GM19351 (cell line): ENCODE measurements around the gene RBKS.
A peak's percentile ranks its signal among the peaks of the same experiment; 100 is the strongest.

Experiments
- ATAC-seq: cut with Tn5 transposase; IDR thresholded peaks from one replicate; pipeline ENCODE4 v1.9.1; 2021; ENCODE audit warnings: mild to moderate bottlenecking, moderate library complexity; ENCODE audit not compliant: unreplicated experiment

The RBKS gene

GRCh38 chr2:27890146-27890923 lies at the start of gene RBKS, which contains the start of gene BABAM2:
Gene RBKS (minus strand): TSS chr2:27890387. CDS start chr2:27890345, 42 bp downstream.
Gene BABAM2 (plus strand): TSS chr2:27890729. CDS start chr2:27894557, 3,828 bp downstream.
- ATAC-seq = peak; percentile 67

DNA sequence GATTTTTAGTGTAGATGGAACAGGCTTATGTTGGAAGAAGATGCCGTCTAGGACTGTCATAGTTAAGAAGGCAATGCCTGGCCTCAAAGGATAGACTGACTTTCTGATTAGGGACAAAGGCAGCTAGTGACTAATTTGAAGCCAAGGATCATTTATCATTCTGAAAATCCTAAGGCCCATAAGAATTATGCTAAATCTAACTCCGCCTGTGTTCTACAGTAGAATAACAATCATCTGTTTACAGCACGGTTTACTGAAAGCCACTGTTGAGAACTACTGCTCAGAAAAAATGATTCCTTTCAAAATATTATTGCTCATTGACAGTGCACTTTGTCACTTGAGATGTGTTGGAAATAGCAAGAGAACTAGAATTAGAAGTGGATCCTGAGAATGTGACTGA lies 44.8 kb upstream of the RBKS start:
- ATAC-seq = no peak

GRCh38 chr2:27932396-27932795 lies 42.2 kb upstream of the RBKS start:
- ATAC-seq = no peak

DNA sequence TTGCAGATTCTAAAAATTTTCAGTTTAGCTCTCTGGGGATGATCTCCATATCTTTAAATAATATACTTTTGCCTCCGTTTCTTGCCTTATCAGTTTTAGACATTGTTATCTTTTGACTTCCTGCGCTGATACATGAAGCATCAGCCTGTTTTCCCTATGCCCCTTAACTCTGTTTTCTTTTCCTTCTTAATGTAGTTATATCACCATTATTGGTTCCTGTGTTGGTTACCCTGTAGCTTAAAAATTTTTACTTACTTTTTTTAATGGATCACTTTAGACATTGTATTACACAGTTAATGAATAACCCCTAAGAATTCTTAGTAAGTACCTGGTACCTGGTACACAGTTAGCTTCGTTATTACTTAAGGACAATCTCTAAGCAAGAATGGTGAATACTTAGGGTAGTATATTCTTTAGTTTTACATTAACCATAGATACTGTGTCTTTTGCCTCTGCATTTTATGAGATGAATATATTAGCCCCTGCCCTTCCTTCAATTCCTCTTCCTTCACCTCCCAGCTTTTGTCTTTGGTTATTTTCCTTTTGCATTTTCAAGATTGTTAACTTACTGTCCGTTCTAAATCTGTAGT lies 41.3 kb upstream of the RBKS start:
- ATAC-seq = no peak

- no peak for ATAC-seq
Observed at GRCh38 chr2:27929916-27930486, 39.8 kb upstream of the RBKS start.

DNA sequence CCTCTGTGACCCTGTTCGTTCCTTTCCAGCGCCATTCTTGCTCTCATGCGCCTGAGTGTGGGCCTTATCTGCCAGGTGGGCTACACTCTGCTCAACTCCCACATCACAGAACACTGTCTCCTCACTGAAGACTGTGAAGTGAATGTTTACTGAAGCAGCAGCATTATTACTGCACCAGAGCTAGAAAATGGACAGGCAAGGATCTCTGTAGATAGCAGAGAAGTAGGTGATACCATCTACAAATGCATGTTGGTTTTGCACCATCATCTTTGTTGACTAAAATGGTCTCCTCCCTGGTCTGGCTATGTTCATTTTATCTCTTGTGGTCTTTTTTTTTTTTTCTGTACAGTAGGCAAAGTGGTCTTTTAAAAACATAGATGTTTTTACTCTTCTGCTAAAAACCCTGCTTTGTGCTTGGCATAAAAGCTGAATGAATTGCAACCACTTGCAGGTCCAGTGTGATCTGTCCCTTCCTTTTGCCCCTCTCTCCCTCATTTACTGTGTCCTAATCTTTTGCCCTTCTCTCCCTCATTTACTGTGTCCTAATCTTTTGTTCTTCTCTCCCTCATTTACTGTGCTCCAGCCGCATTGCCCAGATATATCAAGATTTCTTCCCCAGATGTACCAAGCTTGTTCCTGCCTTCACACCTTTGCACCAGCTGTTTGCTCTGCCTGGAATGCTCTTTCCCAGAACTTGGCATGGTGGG lies 35.7 kb upstream of the RBKS start:
- ATAC-seq = no peak

DNA sequence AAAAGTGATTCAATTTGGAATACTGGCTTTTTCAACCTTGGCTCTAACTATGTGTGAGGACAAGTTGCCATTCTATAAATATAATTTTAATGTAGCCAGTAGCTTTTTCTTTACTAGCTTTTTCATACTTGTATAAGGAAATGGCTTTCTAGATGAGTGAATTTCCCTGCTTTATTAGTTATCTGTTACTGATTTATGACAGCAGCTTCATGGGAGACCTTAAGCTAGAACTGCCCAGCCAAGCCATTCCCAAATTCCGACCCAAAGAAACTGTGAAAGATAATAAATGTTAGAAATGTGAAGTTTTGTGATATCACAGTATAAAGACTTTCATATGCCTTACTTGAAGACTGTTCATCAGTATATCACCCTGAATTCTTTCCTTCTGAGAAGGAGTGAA lies 32.7 kb upstream of the RBKS start:
- ATAC-seq = no peak

DNA sequence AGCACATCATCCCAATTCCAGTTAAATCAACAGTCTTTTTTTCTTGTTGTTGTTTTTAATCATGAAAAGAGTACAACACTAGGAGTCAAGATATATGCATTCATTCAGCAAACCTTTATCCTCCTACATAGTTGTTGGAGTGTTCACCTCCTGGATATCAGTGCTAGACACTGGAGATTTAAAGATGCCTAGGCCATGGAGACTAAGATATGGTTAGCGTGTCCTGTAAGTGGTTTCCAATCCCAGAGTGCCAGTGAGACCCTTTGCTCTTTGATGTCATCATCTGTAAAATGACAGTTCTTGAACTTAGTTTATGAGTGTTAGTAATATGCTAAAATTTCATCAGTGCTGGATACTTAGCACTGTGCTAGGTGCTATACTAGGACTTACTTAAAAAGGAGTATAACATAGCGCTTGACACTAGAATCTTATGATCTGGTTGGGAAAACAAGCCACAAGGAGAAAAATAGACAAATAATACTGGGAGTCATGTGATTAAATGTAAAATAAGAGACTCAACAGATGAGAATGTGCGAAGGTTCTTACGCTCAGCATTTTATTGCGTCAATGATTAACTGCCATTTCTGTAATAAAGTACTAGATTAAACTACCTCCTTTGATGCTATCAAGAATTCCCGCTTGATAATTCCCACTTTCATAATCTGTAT lies 31.8 kb upstream of the RBKS start:
- no peak for ATAC-seq

- no peak for ATAC-seq
Observed at GRCh38 chr2:27921424-27921823, 31.2 kb upstream of the RBKS start.

GRCh38 chr2:27920148-27920885 lies 30.1 kb upstream of the RBKS start:
- no peak for ATAC-seq

DNA sequence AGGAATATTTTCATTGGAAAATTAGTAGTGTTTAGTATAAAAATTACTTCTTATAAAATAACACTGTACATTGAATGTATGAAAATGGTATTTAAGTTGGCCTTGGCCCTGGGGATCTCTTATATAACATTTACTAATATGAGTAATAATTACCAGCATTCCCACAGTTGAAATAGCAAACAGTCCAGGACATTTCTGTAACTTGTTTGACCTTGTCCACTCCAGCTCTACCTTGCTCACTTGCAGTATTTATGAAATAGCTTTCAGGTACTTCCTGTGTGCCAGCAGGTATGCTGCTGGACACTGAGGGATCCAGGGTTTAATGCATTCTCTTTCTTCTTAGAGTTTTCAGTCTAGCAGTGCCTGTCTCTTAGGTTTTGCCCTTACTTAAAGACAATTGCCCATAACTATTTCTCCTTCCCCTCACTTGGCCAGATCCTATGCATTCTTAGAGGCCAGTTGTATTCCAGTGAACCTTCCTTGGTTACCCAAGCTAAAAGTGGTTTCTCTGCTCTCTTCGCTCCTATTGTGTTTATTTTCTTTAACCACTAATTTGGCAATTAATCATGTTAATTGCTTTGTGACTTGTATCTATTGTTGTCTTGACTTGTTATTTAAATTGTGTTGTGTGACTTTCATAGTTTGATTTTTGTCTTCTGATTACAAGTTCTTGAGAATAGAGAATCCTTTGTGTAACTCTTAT lies 26.3 kb upstream of the RBKS start:
- ATAC-seq = no peak

GRCh38 chr2:27915874-27916273 lies 25.7 kb upstream of the RBKS start:
- ATAC-seq = no peak

- ATAC-seq = no peak
Observed at GRCh38 chr2:27915191-27915590, 25.0 kb upstream of the RBKS start.

- no peak for ATAC-seq
Observed at GRCh38 chr2:27914805-27915175, 24.6 kb upstream of the RBKS start.

- ATAC-seq = no peak
Observed at GRCh38 chr2:27914041-27914804, 24.0 kb upstream of the RBKS start.

- ATAC-seq = no peak
Observed at GRCh38 chr2:27912512-27912911, 22.3 kb upstream of the RBKS start.

DNA sequence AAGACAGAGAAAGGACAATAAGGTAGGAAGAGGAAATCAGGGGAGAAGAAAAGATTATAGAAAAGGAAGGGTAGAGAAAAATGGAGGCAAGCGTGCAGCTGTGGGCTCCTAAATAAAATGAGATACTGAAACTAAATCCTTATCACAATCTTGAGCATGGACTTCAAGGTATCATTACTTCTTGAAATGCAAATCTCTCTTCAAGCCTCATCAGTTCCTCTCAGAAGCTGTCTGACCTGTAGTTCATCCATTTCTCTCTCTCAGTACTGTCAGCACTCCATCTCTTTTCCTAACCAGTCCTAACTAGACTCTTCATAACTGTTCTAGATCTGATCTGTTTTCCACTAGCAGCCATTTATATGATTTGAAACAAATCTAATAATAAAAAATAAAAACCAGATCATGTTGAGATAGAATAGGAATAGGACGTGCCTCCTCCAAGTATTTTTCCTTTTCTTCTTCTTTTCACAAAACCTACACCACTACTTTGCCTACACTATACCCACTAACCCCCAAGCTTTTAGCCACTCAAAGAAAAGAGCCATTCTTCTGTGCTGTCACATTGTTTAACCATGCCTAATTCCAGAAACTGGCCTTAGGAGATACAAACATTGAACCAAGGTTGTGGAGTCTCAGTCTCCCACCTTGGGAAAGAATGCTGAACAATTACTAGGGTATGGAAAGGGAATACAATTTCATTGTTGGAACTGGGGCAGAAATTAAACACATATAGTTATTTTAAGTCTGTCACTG lies 21.4 kb upstream of the RBKS start:
- no peak for ATAC-seq

DNA sequence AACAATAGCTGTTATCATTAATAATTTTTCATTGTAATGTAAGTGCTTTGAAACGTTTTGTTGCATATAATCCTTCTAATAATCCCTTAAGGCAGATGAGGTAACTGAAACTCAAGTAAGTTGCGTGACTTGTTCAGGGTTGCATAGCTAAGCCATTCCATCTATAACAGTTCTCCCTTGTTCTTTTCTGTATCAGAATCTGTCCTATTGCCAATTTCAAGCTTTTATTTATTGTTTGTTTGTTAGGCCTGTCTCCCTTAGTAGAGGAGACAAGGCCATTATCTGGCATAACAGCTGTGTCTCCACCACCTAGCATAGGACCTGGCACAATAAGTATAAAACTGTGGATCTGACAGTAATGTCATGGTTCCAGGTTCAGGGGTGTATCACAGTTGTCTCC lies 19.7 kb upstream of the RBKS start:
- ATAC-seq = no peak
